AG10803 (cell line): Measurements from ENCODE around the gene PLOD1.

ENCODE experiments used
- DNase-seq: peaks from one replicate; pipeline ENCODE4 v3.0.0; 2010; ENCODE audit warnings: low read depth
- H3K4me3 ChIP-seq: 2 replicates; pipeline ENCODE4 v1.5.1; 2011; ENCODE audit warnings: mild to moderate bottlenecking, low read length, control low read depth
- CTCF ChIP-seq: conservative IDR thresholded peaks from 2 replicates; pipeline ENCODE4 v1.5.1; 2011; ENCODE audit warnings: mild to moderate bottlenecking, low read length, control low read depth, inconsistent platforms

PLOD1 gene

GRCh38 chr1:11957897-11958296, 23.4 kb downstream of the PLOD1 start:
- no peak for TF ChIP-seq CTCF

GRCh38 chr1:11960276-11960675, 25.8 kb downstream of the PLOD1 start:
- H3K4me3 ChIP-seq: no peak overlapping the region
- no peak for DNase-seq
- TF ChIP-seq CTCF: no peak

More at GRCh38 chr1:11957897-11958296, 23.4 kb downstream of the PLOD1 start:
- DNase-seq: no peak
- H3K4me3 ChIP-seq: no peak overlapping the region

- DNase-seq: no peak
Observed at GRCh38 chr1:11960715-11961114, 26.2 kb downstream of the PLOD1 start.

GRCh38 chr1:11961230-11961629, 26.7 kb downstream of the PLOD1 start:
- peak; percentile 52 for DNase-seq
- TF ChIP-seq CTCF: no peak
- H3K4me3 ChIP-seq: no peak overlapping the region

More at GRCh38 chr1:11960715-11961114, 26.2 kb downstream of the PLOD1 start:
- no peak for TF ChIP-seq CTCF
- no peak overlapping the region for H3K4me3 ChIP-seq

GRCh38 chr1:11963622-11964021, 29.1 kb downstream of the PLOD1 start:
- H3K4me3 ChIP-seq: no peak overlapping the region
- DNase-seq: no peak
- TF ChIP-seq CTCF: no peak

GRCh38 chr1:11964656-11965055, 30.1 kb downstream of the PLOD1 start:
- no peak for DNase-seq
- H3K4me3 ChIP-seq: no peak overlapping the region
- TF ChIP-seq CTCF: no peak

- no peak overlapping the region for H3K4me3 ChIP-seq
- peak; percentile 16 for DNase-seq
- peak; percentile 43 for TF ChIP-seq CTCF
Observed at GRCh38 chr1:11967028-11967547, 32.6 kb downstream of the PLOD1 start.
